ENCODE data around the gene UGT3A1.
A peak's percentile ranks its signal among the peaks of the same experiment; 100 is the strongest.

The UGT3A1 gene

GRCh38 chr5:35904443-35905132 lies 86.6 kb downstream of the UGT3A1 start:
- no peak for DNase-seq

DNA sequence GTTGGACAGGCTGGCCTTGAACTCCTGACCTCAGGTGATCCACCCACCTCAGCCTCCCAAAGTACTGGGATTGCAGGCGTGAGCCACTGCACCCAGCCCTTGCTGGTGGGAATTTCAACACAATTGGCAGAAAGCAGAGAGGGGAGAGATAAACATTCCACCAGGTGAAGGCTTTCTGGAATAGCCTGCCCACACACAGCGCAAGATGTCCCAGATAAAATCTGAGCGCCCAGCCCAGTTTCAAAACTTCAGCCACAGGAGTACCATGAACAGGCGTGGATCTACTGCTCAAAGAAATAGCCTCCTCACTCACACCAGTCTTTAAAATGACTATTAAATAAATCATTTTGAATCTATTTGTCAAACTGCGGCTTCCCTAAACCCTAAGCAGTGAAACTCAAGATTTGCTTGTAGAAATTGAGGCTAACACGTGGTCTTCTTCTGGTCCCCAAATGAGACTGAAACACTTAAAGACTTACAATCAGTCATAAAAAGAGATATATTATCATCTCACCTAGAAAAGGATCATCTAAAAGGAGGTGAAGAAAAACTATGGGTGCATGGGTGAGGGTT lies 87.5 kb downstream of the UGT3A1 start:
- DNase-seq = no peak

GRCh38 chr5:35902046-35902672 lies 89.0 kb downstream of the UGT3A1 start:
- peak; percentile 35 for DNase-seq
